HG03378 (cell line): Measurements from ENCODE around the gene ZFTA.

Source experiments
- ATAC-seq: cut with Tn5 transposase; IDR thresholded peaks from one replicate; pipeline ENCODE4 v1.9.1; 2021; ENCODE audit warnings: mild to moderate bottlenecking, moderate library complexity; ENCODE audit not compliant: unreplicated experiment

ZFTA gene

GRCh38 chr11:63756919-63757761 lies 11.4 kb downstream of the ZFTA start:
- ATAC-seq: no peak

- no peak for ATAC-seq
Measured at GRCh38 chr11:63749624-63750023, 19.0 kb downstream of the ZFTA start.

- no peak for ATAC-seq
Measured at GRCh38 chr11:63747011-63747410, 21.6 kb downstream of the ZFTA start.

GRCh38 chr11:63745304-63746170 lies 23.0 kb downstream of the ZFTA start:
- ATAC-seq: no peak

- ATAC-seq: no peak
Measured at GRCh38 chr11:63738720-63739360, 29.7 kb downstream of the ZFTA start.

GRCh38 chr11:63737718-63738117 lies 30.9 kb downstream of the ZFTA start:
- no peak for ATAC-seq

- ATAC-seq: no peak
Measured at GRCh38 chr11:63736864-63737263, 31.7 kb downstream of the ZFTA start.

GRCh38 chr11:63729326-63729725 lies 39.2 kb downstream of the ZFTA start:
- ATAC-seq: no peak

GRCh38 chr11:63720611-63721010 lies 48.0 kb downstream of the ZFTA start:
- ATAC-seq: no peak

GRCh38 chr11:63719987-63720386 lies 48.6 kb downstream of the ZFTA start:
- ATAC-seq: no peak

- no peak for ATAC-seq
Measured at GRCh38 chr11:63719001-63719400, 49.6 kb downstream of the ZFTA start.
